Neural progenitor cell (in vitro differentiated cells): ENCODE results near the gene CDK13.

Source experiments
- CTCF ChIP-seq: fragments of 200-600 bp; sonication (generic); IDR thresholded peaks from 2 replicates; pipeline ENCODE4 v1.5.1; 2017; ENCODE audit warnings: antibody characterized with exemption, mild to moderate bottlenecking
- EZH2 ChIP-seq: fragments of 200-600 bp; sonication (generic); IDR thresholded peaks from 2 replicates; pipeline ENCODE4 v1.6.1; 2017; ENCODE audit warnings: antibody characterized with exemption, mild to moderate bottlenecking, moderate library complexity
- EZH2phosphoT487 ChIP-seq: fragments of 200-600 bp; sonication (generic); IDR thresholded peaks from 2 replicates; pipeline ENCODE4 v1.6.1; 2017; ENCODE audit warnings: antibody characterized with exemption

GRCh38 chr7:40095695-40096327, 145.8 kb downstream of the CDK13 start:
- TF ChIP-seq CTCF (no peak), EZH2 (no peak), EZH2phosphoT487 (no peak)
